Ovary (tissue), 9 donors: ENCODE data around the gene COL26A1. TPM values are rescaled to one million over a fixed set of nuclear protein-coding genes. Genes with fewer than 3 reads are reported as not detected.

Source experiments
- DNase-seq, 5 donors: peaks; one replicate each; pipeline ENCODE4 v3.0.0-alpha.2; 2019 to 2020
- H3K27ac ChIP-seq, 2 donors: fragments of 200-600 bp; one replicate each; pipeline versions ENCODE4 v1.5.1 to v1.8.0; 2019 to 2022
- H3K27me3 ChIP-seq: fragments of 200-600 bp; one replicate; pipeline ENCODE4 v1.8.0; 2022
- H3K36me3 ChIP-seq: fragments of 200-600 bp; sonication (generic); one replicate; pipeline ENCODE4 v1.5.1; 2019
- H3K4me1 ChIP-seq: one replicate; pipeline ENCODE4 v1.8.1; 2013; ENCODE audit warnings: mild to moderate bottlenecking, moderate library complexity; ENCODE audit not compliant: insufficient read depth
- H3K4me3 ChIP-seq: fragments of 200-600 bp; sonication (generic); one replicate; pipeline ENCODE4 v1.5.1; 2017
- H3K9me3 ChIP-seq, 2 donors: fragments of 200-600 bp in 1 of 2; sonication (generic) in 1 of 2; one replicate each; pipeline versions ENCODE4 v1.5.1 to v1.8.1; 2013 to 2019; ENCODE audit warnings: mild to moderate bottlenecking in 1 of 2, moderate library complexity in 1 of 2
- EP300 ChIP-seq: sonication (generic); formaldehyde crosslinking; IDR thresholded peaks from one replicate; pipeline ENCODE4 v1.6.1; 2017; ENCODE audit warnings: antibody characterized with exemption
- POLR2A ChIP-seq: fragments of 450-650 bp; IDR thresholded peaks from one replicate; pipeline ENCODE4 v1.6.1; 2017; ENCODE audit warnings: antibody characterized with exemption, mild to moderate bottlenecking, moderate library complexity
- WGBS, 3 donors: extraction: QIAGEN DNeasy Blood & Tissue Kit in 1 of 3; methylation state at CpG; one replicate each; pipeline versions ENCODE4 v1.1.5 to v1.1.7; 2013 to 2017; 5-methylcytosine and 5-hydroxymethylcytosine counted together
- intact Hi-C, 4 donors: fragments of 100-400 bp; cut with DNase I; formaldehyde crosslinking; loops; one replicate each; pipeline versions ENCODE4 v1.11.0 to v1.15.1; 2022 to 2023
- polyA plus RNA-seq, 2 donors: library from polyadenylated mRNA; stranded (reverse); fragments of 200-250 nt in 1 of 2; fragments of 350-450 nt in 1 of 2; fragmentation: Illumina TruSeq in 1 of 2; extraction: RNeasy Lipid Tissue Mini Kit (QIAGEN cat#74804) in 1 of 2; gene quantifications; one replicate each; pipeline ENCODE4 v1.2.3, GENCODE V29; 2013 to 2014
- total RNA-seq, 7 donors: library from RNA; depleted of rRNA in 2 of 7; stranded (reverse); fragments of >200 nt in 2 of 7; fragmentation: NEBNext Ultra II Directional in 3 of 7; extraction: Animal tissue kit (Norgen Biotek cat#: 25700) in 3 of 7; gene quantifications; one replicate each; pipeline versions ENCODE4 v1.1.0 to v1.2.4, GENCODE V29; 2016 to 2023
- TF ChIP-seq, protein P1 (sequence below), 3 donors: fragments of 450-650 bp in 2 of 3; fragments of 200-600 bp in 1 of 3; IDR thresholded peaks; one replicate each; pipeline versions ENCODE4 v1.5.1 to v1.8.0; 2016 to 2022; ENCODE audit warnings: antibody characterized with exemption in 3 of 3, mild to moderate bottlenecking in 1 of 3
- donor health status: DM: no; HTN: no; CAD: no; lungs with moderate emphysema.
- donor health status: DM: no; HTN: no; CAD: no.
- donor health status: Bipolar disorder and iron deficiency.
- donor health status: DM: yes; HTN: yes; CAD: no.
- donor health status: DM: no; HTN: no; CAD: no.
- donor health status: DM: yes; HTN: yes; CAD: no.

Gene COL26A1
- total and polyA plus RNA-seq, 9 donors: 0.17 to 2.3 (median 0.40) TPM

DNA sequence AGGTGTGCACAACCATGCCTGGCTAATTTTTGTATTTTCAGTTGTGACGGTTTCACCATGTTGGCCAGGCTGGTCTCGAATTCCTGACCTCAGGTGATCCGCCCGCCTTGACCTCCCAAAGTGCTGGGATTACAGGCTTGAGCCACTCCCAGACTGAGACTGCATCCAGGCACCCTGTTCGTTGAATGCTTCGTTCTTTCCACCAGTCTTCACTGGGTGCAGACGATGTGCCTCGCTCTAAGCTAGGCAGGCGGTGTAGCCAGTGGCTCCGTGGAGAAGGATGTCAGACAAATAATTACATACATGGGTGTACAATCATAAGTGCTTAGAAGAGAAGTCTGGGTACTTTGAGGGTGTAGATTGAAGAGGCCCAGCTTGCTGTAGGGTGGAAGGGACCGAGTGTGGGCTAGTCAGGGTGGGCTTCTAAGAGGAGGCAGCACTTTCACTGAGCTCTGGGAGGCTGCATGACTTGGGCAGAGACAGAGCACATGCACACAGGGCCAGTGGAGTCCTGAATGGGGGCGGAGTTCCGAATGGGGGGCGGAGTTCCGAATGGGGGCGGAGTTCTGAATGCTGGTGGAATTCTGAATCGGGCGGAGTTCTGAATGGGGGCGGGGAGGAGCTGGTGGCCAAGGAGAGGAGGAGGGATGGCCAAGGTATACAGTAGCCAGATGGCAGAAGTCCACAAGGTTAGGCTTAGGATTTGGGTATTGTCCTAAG is 74.3 kb downstream of the COL26A1 start:
- Histone ChIP-seq H3K36me3 (no peaks in the 10 kb centered on the region), H3K27ac (no peak overlapping the region), H3K9me3 (no peaks in the 10 kb centered on the region), H3K4me3 (no peak overlapping the region), H3K27me3 (no peaks in the 10 kb centered on the region), H3K4me1 (no peaks in the 10 kb centered on the region)
- TF ChIP-seq EP300: no peak
- TF ChIP-seq, protein P1, sequence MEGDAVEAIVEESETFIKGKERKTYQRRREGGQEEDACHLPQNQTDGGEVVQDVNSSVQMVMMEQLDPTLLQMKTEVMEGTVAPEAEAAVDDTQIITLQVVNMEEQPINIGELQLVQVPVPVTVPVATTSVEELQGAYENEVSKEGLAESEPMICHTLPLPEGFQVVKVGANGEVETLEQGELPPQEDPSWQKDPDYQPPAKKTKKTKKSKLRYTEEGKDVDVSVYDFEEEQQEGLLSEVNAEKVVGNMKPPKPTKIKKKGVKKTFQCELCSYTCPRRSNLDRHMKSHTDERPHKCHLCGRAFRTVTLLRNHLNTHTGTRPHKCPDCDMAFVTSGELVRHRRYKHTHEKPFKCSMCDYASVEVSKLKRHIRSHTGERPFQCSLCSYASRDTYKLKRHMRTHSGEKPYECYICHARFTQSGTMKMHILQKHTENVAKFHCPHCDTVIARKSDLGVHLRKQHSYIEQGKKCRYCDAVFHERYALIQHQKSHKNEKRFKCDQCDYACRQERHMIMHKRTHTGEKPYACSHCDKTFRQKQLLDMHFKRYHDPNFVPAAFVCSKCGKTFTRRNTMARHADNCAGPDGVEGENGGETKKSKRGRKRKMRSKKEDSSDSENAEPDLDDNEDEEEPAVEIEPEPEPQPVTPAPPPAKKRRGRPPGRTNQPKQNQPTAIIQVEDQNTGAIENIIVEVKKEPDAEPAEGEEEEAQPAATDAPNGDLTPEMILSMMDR (IDR thresholded peaks at IDR 0.05): no peak
- TF ChIP-seq POLR2A: no peak
- intact Hi-C loops: no loop called here
- WGBS, 3 donors: 70 to 72% (median 71%) methylated on average over 19 of the region's 19 CpGs
- DNase-seq: no peak

DNA sequence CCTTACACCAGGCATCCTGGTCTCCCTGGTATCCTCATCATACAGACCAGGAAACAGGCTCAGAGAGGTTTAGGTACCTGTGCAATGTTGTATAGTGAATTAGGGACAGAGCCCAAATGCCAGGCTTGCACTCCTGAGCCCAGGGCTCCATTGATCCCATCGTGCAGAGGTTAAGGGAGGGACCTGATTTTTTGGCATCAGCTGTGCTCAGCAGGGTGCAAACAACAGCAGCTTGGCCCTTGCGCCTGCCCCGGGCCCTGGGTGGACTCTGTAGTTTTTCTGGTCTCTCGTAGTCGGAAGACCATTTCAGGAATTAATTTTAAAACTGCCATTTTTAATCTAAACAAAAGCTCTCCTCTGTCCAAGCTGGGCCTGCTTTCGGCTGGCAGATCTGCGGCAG is 79.2 kb downstream of the COL26A1 start:
- intact Hi-C loops: no loop called here
- no peaks in the 10 kb centered on the region for H3K4me1 ChIP-seq
- no peaks in the 10 kb centered on the region for H3K9me3 ChIP-seq
- H3K4me3 ChIP-seq: no peak overlapping the region
- H3K27me3 ChIP-seq: no peaks in the 10 kb centered on the region
- H3K27ac ChIP-seq: no peak overlapping the region
- DNase-seq: no peak
- WGBS, 3 donors: 13 to 39% (median 18%) methylated on average over 7 of the region's 7 CpGs
- no peaks in the 10 kb centered on the region for H3K36me3 ChIP-seq
- TF ChIP-seq, protein P1 (IDR thresholded peaks at IDR 0.05): no peak

DNA sequence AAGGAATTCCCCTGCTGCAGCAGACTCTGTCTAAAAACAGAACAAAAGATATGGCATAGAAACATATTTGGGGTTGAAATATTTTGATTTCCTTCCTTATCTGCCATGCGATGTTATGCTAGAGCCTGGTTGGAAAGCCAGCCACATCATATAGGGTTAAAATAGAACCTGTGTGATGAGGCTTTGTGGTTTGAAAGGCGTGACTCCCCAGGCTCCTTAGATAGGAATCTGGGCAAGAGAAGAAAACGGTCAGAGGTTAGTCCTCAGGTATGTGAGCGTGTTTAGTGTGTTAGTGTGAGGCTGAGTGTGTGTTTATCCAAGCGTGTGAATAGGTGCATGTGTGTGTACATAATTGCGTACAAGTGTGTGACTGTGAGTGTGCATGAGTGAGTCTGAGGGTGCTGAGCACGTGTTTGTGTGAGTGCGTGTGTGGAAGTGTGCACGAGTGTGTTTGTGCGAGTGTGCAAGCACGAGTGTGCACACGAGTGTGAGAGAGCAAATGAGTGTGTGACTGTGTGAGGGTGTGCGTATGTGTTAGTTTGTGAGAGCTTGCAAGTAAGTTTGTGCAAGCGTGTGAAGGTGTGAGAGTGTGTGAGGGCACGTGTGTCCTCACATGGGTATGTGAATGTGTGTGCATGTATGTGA is 79.9 kb downstream of the COL26A1 start:
- H3K9me3 ChIP-seq: no peaks in the 10 kb centered on the region
- no peak for DNase-seq
- intact Hi-C loops: no loop called here
- no peaks in the 10 kb centered on the region for H3K36me3 ChIP-seq
- no peak overlapping the region for H3K4me3 ChIP-seq
- TF ChIP-seq, protein P1 (IDR thresholded peaks at IDR 0.05): no peak
- TF ChIP-seq POLR2A (no peak), EP300 (no peak)
- H3K4me1 ChIP-seq: no peaks in the 10 kb centered on the region
- H3K27ac ChIP-seq: no peak overlapping the region
- WGBS, 3 donors: 35 to 44% (median 44%) methylated on average over 15 of the region's 15 CpGs
- H3K27me3 ChIP-seq: no peaks in the 10 kb centered on the region

DNA sequence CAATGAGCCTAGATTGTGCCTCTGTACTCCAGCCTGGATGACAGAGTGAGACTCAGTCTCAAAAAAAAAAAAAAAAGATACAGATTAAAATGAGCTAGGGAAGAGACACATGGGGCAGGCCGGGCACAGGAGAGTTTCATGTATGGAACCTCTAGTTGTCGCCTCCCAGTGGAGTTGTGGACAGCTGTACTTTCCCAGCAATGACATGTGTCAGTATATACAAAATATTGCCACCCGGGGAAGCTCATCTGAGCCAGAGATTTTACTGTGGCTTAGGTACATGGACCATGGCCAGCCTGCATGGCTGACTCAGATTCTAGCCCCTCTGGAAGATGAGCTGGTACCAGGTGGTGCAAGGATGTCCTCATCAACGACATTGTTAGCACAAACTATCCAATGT is 87.4 kb downstream of the COL26A1 start:
- 79 to 86% (median 81%) methylated on average over 4 of the region's 4 CpGs for WGBS, 3 donors
- intact Hi-C loops: no loop called here
- DNase-seq: no peak
- H3K4me1 ChIP-seq: no peaks in the 10 kb centered on the region
- no peak overlapping the region for H3K27ac ChIP-seq
- H3K9me3 ChIP-seq: no peaks in the 10 kb centered on the region
- H3K27me3 ChIP-seq: no peaks in the 10 kb centered on the region
- no peaks in the 10 kb centered on the region for H3K36me3 ChIP-seq
- H3K4me3 ChIP-seq: no peak overlapping the region
- TF ChIP-seq EP300 (no peak), POLR2A (no peak)
- TF ChIP-seq, protein P1 (IDR thresholded peaks at IDR 0.05): no peak
